HG03457 (cell line): ENCODE measurements around the gene TRAP1.
"Not testable (repeated sequence)": the region's sequence is repeated elsewhere in the genome, so short reads cannot be mapped to it uniquely, and the experiment has no call there.

Experiments
- ATAC-seq: cut with Tn5 transposase; IDR thresholded peaks from one replicate; pipeline ENCODE4 v1.9.1; 2021; ENCODE audit warnings: moderate number of reproducible peaks; ENCODE audit not compliant: unreplicated experiment

Gene TRAP1

GRCh38 chr16:3714378-3714777 lies 2.9 kb downstream of the TRAP1 start:
- ATAC-seq = not testable (repeated sequence)

GRCh38 chr16:3713587-3714242 lies 3.6 kb downstream of the TRAP1 start:
- no peak for ATAC-seq

- no peak for ATAC-seq
Observed at GRCh38 chr16:3712861-3713372, 4.4 kb downstream of the TRAP1 start.

GRCh38 chr16:3706253-3707012 lies 10.9 kb downstream of the TRAP1 start:
- no peak for ATAC-seq

- no peak for ATAC-seq
Observed at GRCh38 chr16:3702082-3702481, 15.2 kb downstream of the TRAP1 start.

DNA sequence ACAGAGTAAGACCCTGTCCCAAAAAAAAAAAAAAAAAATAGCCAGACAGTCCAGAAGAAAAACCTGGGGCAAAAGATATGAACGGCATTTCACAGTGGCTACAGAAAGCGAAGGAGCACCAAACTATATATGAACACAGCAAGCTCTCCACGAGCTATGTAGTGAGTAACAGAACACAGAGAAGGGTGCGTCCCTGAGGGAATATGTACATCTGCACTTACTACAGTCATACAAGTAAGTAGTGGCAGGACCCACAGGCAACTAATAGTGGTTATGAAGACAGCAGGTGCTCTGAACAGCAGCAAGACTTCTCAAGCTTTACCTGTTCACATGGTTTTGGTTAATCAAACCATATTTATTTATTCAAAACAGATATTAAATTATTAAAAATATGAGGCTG lies 15.8 kb downstream of the TRAP1 start:
- no peak for ATAC-seq

GRCh38 chr16:3698941-3699340 lies 18.4 kb downstream of the TRAP1 start:
- no peak for ATAC-seq

DNA sequence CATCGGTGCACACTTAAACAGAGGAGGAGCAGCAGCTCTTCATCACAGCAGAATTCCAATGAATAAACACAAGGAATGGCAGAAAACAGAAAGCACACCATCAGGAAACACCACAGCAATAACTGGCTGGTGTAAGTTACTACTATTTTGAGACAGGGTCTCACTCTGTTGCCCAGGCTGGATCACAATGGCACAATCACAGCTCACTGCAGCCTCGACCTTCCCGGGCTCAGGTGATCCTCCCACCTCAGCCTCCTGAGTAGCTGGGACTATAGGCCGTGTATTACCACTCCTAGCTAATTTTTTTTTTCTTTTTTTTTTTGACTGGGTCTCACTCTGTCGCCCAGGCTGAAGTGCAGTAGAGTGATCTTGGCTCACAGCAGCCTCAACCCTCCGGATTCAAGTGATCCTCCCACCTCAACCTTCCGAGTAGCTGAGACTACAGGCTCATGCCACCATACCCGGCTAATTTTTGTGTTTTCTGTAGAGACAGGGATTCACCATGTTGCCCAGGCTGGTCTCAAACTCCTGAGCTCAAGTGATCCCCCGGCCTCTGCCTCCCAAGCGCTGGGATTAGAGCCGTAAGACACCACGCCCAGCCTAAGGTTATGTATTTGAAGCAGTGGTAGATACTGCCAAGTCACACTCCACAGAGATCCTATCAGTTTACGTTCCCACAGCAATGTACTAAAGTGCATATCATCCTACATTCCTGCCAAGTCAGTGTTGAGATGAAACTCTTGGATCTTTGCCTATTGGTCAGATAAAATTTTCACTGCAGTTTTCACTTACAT lies 20.7 kb downstream of the TRAP1 start:
- ATAC-seq = no peak

DNA sequence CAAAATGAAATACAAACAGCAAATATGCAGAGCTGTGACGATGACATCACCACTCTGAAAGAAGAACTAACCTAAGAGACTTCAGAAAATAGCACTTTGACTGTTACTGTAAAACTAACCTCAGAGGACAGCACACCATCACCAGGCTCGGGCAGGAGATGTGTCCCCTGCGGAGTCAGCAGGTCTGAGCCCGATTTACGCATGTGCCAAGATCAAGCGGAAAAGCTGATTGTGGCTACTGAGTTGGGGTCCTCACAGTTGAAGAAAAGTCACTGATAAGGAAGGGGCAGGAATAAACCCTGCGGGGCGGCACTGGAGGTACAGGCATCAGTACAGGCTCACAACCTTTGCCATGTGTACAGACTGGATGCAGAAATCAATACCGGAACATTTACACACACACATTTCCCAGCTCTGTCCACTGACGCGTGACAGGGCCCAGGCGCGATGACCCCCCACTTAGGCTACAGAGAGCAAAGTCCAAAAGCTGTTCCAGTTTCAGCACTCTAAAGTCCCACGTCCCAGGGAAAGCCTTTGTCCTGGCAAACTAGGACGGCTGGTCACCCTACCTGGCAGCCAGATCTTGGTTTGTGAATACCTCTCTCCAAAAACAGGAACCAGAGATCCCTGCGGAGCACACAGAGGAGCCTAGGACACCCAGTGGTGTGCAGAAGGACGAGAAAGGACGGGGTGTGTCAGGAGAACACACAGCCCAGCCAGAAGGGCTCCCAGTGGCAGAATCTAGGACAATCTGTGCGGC lies 21.5 kb downstream of the TRAP1 start:
- no peak for ATAC-seq

DNA sequence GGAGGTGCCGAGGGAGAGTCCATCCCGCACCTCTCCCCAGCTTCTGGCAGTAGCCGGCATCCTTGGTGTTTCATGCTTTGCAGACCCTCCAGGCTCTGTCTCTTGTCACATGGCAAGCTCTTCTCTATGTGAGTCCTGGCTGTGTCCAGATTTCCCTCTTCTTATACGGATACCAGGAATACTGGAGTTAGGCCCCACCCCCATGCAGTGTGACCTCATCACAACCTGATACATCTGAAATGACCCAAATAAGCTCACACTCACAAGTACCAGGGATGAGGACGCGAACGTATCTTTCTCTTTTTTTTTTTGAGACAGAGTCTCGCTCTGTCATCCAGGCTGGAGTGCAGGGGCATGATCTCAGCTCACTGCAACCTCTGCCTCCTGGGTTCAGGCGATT lies 23.3 kb downstream of the TRAP1 start:
- ATAC-seq = no peak

GRCh38 chr16:3691761-3692160 lies 25.6 kb downstream of the TRAP1 start:
- ATAC-seq = no peak

DNA sequence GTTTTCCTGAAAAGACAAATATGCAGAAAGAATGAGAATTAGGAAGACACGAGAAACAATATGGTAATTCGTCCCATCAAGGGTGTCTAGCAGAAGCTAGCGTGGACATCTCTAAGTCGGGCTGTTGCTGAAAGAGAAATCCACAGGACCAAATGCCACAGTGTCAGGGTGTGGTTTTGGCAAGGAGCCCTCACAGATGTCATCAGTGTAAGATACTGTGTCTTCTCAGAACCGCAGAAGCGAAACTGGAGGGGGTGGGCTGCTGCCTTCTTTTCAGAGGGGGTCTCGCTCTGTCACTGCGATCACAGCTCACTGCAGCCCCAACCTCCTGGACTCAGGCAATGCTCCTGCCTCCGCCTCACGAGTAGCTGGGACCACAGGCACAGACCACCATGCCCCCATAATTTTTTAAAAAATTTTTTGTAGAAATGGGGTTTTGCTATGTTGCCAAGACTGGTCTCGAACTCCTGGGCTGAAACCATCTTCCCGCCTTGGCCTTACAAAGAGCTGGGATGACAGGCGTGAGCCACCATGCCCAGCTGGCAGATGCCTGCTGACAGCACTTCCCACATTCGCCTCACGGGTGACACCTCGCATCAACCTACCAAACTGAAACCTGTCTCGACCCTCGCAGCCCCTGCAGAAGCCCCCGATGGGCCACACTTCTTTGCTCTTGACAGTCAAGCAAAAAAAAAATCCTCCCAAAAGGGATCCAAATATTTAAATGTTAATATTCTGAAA lies 26.2 kb downstream of the TRAP1 start:
- ATAC-seq = no peak

GRCh38 chr16:3690470-3690928 lies 26.8 kb downstream of the TRAP1 start:
- no peak for ATAC-seq

- ATAC-seq = no peak
Observed at GRCh38 chr16:3689731-3690130, 27.6 kb downstream of the TRAP1 start.

DNA sequence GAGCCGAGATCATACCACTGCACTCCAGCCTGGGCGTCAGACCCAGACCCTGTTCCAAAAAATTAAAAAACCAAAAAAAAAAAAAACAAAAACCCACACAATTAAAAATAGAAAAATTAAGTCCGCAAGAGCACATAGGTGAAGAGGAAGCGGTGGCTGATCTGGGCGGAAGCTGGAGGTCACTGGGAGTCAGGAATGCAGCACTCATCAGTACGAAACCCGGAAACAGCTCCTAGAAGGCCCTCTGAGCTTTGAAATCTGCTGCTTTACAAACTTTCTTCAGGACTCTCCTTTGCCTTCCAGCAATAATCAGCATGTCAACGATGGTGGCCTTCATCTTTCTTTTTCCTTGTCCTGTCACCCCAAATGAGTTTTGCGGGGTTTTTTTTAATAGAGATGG lies 29.5 kb downstream of the TRAP1 start:
- no peak for ATAC-seq

GRCh38 chr16:3687021-3687420 lies 30.3 kb downstream of the TRAP1 start:
- no peak for ATAC-seq

DNA sequence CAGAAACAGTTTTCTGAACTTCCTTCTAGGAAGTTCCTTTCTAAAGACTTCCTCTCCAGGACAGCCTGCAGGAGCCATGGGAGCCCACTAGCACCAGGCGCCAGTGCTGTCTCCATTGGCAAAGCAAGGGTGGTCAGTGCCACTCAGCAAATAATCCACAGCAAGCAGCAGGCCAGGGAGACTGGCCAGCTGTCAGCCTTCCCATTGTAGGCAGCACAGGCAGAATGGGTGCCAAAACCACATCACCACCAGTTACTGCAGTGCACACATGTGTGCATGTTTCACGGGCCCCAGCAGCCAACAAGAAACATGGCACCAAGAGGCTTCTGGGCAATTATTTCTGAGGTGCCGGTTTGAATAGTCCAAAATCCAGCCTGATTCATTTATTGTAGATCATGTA lies 36.1 kb downstream of the TRAP1 start:
- no peak for ATAC-seq

GRCh38 chr16:3677994-3678393 lies 39.3 kb downstream of the TRAP1 start:
- ATAC-seq = no peak

DNA sequence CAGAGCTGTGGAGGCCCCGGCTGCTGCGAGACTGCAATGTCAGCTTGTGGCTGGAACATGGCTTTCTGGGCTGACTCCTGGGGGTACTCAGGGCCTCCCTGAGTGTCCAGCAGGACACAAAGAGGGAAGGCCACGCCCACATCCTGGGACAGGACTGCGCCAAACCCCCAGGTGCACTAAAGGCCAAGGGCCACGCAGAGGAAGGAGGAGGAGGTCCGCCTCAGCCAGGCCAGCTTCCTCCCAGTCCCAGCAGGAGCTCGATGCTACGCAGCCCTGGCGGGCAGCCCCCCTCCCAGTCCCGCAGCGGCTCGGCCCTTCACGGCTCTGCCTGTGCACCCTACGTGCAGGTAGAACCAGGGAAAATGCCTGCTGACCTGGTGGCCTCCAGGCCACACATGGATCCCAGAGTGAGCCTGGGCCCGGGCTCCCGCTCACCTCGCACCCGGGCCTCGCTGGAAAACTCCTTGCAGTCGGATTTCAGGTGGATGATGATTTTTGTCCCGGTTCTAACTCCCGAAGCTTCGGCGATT lies 41.7 kb downstream of the TRAP1 start:
- ATAC-seq = no peak
